ENCODE results near the gene ANKRA2.
"Not testable (repeated sequence)": the region's sequence is repeated elsewhere in the genome, so short reads cannot be mapped to it uniquely, and the experiment has no call there.

ANKRA2 gene

DNA sequence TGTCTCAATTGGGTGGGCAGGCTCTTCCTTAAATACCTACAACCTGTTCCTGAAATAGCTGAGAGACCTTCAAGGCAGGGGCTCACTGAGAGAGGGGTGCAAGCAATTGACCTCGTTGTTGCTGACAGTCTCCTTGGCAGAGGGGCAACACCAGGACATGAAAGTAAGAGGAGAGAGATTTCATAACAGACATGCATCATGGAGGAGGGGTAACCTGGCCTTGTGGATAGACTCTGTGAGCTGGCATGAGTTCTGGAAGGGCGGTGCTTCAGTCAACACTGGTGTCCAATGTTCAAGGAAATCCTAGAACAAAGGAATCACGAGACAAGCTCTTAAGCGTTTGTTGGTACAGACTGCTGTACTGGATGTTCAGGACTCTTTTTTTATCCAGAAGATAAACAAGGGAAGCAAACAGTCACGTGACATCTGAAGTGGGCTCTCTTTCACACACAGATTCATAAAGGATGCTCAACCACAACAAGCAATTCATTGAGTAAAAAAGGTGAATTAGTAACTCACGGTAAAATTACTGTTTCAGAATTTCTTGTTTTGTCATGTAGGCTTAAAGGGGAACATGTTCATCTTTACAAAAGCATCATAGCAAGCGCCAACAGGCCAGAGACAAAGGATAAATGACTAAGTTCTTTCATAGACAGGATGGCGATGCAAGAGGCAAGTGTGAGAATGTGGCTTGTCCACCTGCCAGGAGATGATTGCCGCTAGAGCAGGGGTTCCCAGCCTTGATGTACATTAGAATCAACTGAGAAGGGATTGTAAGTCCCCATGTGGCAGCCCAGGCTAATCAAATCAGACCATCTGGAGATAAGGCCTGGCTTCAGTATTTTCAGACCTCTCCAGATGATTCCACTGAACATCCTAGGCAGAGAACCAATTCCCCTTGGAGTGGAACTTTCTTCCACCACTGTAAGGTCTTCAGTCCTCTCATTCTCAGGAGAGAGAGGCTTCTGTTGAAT is 20.7 kb downstream of the ANKRA2 start:
- no peak for DNase-seq

DNA sequence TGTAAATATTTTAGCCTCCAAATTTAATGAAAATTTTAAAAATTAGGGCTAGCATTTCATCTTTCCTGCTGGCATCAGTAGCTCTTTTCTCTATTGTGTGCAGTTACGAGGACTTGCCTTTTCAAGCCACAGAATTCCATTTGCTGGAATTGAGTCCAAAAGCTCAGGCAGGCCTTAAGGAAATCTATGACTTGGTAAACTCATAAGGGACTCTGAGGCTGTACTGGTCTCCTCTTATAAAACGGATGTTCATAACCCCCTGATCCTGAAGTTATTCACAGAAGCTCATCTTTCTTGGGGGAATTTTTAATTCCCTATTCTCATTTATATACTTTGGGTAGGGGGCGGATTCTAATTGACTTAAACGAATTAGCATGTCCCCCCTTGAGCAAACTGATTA is 23.4 kb downstream of the ANKRA2 start:
- no peak for DNase-seq

- no peak for DNase-seq
Observed at GRCh38 chr5:73540192-73540591, 25.2 kb downstream of the ANKRA2 start.

DNA sequence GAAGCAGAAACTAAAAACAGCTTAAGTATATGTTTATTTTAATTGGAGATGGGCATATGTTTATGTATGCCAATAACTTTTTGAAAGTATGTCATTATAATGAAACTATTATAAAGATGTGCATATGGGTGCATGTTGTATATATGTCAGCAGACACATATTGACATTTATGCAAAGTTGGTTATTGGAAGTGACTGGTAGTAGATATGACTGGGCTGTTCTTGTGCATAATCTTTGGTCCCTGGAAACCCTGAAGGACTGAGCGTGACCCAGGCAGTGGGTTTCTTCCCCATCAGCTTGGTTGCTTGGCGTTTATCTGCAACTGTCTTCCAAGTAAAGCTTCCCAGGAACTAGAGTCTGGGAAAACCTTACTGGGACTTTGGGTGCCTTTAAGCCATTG is 25.7 kb downstream of the ANKRA2 start:
- DNase-seq: no peak

- DNase-seq: no peak
Observed at GRCh38 chr5:73534971-73535370, 30.5 kb downstream of the ANKRA2 start.

DNA sequence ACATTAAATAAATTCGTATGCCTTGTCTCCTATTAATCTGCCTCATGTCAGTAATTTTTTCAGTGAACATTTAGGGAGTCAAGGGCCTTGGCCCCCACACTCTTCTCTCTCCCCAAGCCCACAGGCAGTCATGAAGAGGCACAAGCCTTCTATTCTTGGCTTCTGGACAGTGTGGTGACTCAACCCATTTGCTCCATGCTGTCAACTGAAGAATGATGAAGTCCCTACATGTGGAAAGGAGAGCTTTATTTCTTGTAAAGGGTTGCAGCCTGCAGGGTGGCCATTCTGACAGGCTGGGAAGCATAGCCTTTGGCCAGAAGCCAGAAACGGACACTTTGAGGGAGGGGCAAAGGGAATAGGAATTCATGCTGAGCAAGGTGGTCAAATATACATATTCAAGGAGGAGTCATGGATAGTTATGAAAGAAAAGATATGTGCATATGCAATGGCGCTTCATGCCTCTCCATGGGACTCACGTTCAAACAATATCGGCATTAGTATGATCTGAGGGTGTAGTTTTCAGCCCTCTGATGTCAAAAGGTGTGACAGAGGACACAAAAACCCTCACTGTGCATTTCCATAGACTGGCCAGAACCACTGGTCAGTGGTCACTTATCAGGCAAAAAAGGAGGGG is 31.3 kb downstream of the ANKRA2 start:
- no peak for DNase-seq

DNA sequence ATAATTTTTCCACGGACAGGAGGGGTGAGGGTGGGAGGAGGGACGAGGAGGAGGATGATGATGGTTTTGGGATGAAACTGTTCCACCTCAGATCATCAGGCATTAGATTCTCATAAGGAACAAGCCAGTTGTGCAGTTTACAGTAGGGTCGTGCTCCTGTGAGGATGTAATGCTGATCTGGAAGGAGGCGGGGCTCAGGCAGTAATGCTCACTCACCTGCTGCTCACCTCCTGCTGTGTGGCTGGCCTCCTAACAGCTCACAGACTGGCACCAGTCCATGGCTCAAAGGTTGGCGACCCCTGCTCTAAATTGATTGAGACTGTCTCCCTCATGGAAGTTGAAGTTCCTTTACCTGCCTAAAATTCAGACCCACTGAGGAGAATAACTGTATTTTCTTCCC is 33.2 kb downstream of the ANKRA2 start:
- no peak for DNase-seq

DNA sequence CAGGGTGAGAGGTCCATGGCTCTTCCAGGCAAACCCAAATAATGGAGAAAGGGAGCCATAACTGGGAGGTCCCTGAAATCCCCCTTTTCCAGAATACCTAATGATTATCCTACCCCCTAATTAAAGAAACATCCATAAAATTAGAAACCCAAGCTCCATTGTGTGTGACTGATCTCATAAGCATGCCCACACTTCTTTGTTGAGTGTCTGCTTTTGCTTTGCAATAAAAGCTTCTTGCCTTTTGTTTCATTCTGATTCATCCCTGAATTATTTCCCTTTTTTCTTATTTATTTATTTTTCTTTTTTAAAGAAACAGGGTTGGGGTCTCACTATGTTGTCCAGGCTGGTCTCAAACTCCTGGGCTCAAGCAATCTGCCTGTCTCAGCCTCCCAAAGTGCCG is 34.1 kb downstream of the ANKRA2 start:
- DNase-seq: no peak

DNA sequence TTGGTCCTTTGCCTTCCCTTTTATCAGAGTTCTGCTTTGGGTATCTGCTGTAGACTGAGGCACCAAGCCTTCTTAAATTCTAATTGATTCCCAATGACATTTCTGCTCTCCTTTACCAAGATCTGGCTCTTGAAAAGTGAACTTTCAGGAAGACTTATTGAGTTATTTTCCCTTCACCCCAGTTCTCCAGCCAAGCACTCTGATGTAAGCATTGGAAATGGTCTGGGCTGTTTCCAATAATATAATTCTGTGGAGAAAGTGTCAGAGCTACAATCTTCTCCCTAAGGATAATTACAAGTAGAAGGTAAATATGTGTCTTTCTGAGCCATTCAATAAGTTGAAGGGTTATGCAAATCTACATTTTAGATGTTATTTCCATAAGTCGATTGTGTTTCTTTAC is 36.4 kb downstream of the ANKRA2 start:
- no peak for DNase-seq

GRCh38 chr5:73528248-73528647 is 37.2 kb downstream of the ANKRA2 start:
- no peak for DNase-seq

GRCh38 chr5:73525606-73526203 is 39.7 kb downstream of the ANKRA2 start:
- no peak for DNase-seq

GRCh38 chr5:73523861-73524260 is 41.6 kb downstream of the ANKRA2 start:
- DNase-seq: no peak

GRCh38 chr5:73522989-73523388 is 42.5 kb downstream of the ANKRA2 start:
- DNase-seq: no peak

DNA sequence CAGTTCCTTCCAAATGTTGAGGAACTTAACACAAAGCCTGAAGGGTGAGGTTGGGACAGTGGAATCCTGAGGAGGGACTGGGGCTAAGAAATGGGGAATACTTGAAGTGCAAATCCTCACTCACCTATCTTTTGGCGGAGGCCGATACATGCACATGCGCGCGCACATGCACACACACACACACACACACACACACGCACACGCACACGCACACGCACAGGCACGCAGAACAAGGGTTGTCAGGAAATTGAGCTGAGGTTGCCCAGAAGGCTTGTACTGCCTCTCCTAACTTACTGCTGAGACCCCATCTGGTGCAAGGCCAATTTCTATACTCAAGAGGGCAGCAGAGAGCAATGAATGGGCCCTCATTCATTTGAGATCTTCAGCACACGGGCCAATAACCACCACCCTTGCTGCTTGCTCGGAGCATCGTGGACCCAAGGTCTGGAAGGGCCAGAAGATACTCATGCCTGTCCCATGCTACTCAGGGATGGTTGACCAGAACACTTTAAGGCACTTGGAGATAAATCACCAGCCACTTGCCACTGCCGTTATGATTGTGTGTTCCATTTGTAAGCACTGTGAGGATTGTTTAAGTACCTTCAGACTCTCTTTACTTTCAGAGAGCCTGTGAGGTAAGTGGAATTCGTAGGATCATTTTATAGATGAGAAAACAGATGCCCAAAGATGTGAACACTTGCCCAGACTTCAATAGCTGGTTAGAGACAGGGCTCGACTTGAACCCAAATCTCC is 45.7 kb downstream of the ANKRA2 start:
- DNase-seq: peak; percentile 49

- no peak for DNase-seq
Observed at GRCh38 chr5:73515232-73515631, 50.2 kb downstream of the ANKRA2 start.

DNA sequence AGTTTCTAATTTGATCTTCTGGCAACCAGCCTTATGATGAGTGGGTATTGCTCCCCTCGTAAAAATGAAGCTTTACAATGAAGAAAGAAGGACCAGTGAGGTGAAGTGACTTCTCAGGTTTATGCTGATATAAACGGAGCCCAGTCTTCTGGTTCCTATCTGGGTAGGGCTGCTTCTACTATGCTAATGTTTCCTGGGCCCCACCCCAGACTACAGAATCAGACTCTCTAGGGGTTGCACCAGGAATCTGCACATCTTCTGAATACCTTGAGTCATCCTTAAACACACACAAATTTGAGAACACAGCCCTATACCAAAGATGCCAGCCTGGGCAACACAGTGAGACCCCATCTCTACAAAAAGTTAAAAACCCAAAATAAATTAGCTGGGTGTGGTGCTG is 51.0 kb downstream of the ANKRA2 start:
- DNase-seq: no peak

- no peak for DNase-seq
Observed at GRCh38 chr5:73513996-73514395, 51.4 kb downstream of the ANKRA2 start.

- not testable (repeated sequence) for DNase-seq
Observed at GRCh38 chr5:73508521-73508920, 56.9 kb downstream of the ANKRA2 start.

DNA sequence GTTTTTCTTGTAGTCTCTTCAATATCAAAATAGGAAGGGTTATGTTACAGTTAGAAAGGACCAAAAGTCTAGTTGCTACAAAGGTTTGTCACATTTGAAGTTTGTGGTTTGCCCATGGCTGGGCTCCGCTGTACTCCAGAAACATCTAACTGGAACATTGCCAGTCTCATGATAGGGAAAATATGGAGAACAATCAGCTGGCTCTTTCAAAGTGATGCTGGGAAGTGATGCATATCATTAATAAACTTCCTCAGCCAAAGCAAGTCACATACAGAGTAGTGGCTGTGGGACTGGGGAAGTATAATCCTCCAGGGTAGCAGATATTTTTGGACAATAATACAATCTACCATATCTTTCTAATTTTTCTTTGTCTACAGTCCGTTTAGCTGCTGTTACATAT is 58.4 kb downstream of the ANKRA2 start:
- no peak for DNase-seq

GRCh38 chr5:73506459-73506955 is 58.9 kb downstream of the ANKRA2 start:
- no peak for DNase-seq

All from NK-92 treated with Interleukin-12 subunit alpha and Interleukin-12 subunit beta, amount 100 ng/mL, for 24 hours (cell line).